HG03139 (cell line): ENCODE results near the gene GZF1.

Experiments used
- ATAC-seq: cut with Tn5 transposase; IDR thresholded peaks from one replicate; pipeline ENCODE4 v1.9.1; 2021; ENCODE audit not compliant: unreplicated experiment

GZF1 gene

GRCh38 chr20:23368316-23369071 lies 6.5 kb downstream of the GZF1 start:
- ATAC-seq, result no peak

GRCh38 chr20:23369072-23369823 lies 7.3 kb downstream of the GZF1 start:
- ATAC-seq, result no peak

- no peak for ATAC-seq
Observed at GRCh38 chr20:23370274-23370673, 8.3 kb downstream of the GZF1 start.

GRCh38 chr20:23370873-23371272 lies 8.9 kb downstream of the GZF1 start:
- no peak for ATAC-seq

- ATAC-seq, result no peak
Observed at GRCh38 chr20:23371496-23371895, 9.5 kb downstream of the GZF1 start.

GRCh38 chr20:23374441-23374840 lies 12.5 kb downstream of the GZF1 start:
- ATAC-seq, result no peak

GRCh38 chr20:23375827-23376226 lies 13.8 kb downstream of the GZF1 start:
- no peak for ATAC-seq

GRCh38 chr20:23379772-23380171 lies 17.8 kb downstream of the GZF1 start:
- no peak for ATAC-seq

- ATAC-seq, result no peak
Observed at GRCh38 chr20:23381876-23382275, 19.9 kb downstream of the GZF1 start.

- no peak for ATAC-seq
Observed at GRCh38 chr20:23386304-23387117, 24.5 kb downstream of the GZF1 start.

- no peak for ATAC-seq
Observed at GRCh38 chr20:23387118-23387443, 25.1 kb downstream of the GZF1 start.

GRCh38 chr20:23390091-23390774 lies 28.3 kb downstream of the GZF1 start:
- no peak for ATAC-seq

- ATAC-seq, result no peak
Observed at GRCh38 chr20:23391707-23392310, 29.8 kb downstream of the GZF1 start.

GRCh38 chr20:23393996-23394775 lies 32.2 kb downstream of the GZF1 start:
- ATAC-seq, result no peak

GRCh38 chr20:23396950-23397627 lies 35.1 kb downstream of the GZF1 start:
- ATAC-seq, result no peak

- ATAC-seq, result no peak
Observed at GRCh38 chr20:23397961-23398360, 36.0 kb downstream of the GZF1 start.

- ATAC-seq, result no peak
Observed at GRCh38 chr20:23399568-23400241, 37.7 kb downstream of the GZF1 start.

GRCh38 chr20:23401051-23401450 lies 39.1 kb downstream of the GZF1 start:
- ATAC-seq, result no peak

- ATAC-seq, result no peak
Observed at GRCh38 chr20:23403751-23404150, 41.8 kb downstream of the GZF1 start.
